ENCODE results near the gene ZNF787.
"Not testable (repeated sequence)": the region's sequence is repeated elsewhere in the genome, so short reads cannot be mapped to it uniquely, and the experiment has no call there.

ZNF787 gene

DNA sequence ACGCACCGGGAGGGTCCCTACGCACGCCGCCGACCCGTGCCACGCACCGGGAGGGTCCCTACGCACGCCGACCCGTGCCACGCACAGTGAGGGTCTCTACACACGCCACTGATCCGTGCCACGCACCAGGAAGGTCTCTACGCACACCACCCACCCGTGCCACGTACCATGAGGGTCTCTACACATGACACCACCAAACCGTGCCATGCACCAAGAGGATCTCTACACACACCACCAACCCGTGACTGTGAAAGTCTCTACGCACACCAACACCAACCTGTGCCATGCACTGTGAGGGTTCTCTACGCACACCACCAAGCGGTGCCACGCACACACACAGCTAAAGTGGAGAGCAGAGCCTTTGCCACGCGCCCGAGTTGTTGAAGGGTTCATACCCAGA lies 16.7 kb downstream of the ZNF787 start:
- no peak for DNase-seq (ENCODE audit: low read depth)

DNA sequence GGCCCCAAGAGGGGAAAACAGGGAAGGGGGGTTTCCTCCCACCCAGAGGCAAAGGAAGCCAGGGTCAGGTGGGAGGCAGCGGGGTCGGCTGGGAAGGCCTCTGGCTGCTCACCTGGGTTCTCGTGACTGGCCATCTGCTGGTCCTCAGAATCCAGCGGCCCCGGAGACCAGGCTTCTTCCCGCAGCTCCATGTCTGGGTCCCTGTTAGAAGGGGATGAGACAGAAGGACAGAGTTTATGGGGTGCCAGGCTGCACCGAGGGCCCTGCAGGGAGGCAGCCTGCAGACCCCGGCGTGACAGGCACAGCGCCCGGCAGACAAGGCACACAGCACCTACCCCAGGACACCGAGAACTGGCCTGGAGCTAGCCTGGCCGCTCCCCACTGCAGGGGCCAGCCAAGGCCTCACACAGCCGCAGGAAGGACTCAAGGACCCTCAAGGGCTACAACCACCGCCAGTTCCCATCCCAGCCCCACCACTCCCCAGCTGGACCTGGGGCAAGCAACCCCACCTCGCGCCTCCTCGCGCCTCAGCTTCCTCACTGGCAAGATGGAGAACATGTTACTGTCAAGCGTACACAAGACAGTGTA lies 18.0 kb downstream of the ZNF787 start:
- no peak for DNase-seq (ENCODE audit: low read depth)

DNA sequence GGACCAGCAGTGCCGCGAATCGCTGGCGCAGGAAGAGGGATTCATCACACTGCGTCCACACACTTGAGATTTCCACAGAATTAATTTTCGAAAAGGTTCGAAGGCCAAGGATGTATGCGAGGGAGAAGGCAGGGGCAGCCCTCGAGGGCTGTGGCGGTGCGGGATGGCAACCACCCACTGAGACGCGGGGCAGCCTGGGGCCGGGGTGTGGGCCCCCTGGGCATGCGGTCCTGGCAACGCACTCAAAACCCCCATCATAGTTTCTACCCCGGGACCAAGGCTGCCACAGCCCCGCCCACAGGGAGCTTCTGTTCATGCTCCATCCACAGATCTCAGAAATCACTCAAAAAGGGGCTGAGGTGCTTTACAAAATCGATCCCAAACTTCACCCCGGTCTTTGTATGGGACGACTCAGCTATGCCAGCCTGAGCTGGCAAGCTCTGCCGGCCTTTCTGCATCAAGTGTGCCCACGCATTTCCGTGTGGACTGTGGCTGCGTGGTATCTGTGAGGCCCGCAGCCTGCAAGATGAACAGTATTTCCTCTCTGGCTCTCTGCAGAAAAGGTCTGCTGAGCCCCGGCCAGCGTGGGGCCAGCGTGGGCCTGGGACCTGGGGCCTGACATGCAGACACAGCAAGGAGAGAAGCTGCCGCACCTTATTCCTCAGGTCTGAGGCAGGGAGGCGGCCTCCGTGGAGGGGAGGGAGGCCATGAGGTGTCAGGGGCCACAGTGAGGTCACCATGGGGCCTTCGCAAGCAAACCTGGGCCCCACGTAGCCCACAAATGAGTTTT lies 19.2 kb downstream of the ZNF787 start:
- DNase-seq (ENCODE audit: low read depth), result no peak

DNA sequence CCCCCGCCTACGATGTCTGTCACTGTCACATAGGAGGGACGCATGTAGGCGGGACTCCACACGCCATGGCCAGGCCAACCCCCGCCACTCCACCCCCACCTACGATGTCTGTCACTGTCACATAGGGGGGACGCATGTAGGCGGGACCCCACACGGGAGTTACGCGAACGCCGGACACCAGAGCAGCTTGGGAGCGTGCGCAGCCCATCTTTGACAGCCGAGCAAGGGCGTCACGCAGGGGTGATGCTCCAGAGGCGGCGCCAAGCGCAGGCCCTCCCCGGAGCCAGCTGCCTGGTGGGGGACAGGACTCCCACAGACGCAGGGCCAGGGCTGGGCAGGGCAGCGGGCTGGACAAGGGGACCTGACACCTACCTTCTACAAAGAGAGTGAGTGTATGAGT lies 20.0 kb downstream of the ZNF787 start:
- no peak for DNase-seq (ENCODE audit: low read depth)

DNA sequence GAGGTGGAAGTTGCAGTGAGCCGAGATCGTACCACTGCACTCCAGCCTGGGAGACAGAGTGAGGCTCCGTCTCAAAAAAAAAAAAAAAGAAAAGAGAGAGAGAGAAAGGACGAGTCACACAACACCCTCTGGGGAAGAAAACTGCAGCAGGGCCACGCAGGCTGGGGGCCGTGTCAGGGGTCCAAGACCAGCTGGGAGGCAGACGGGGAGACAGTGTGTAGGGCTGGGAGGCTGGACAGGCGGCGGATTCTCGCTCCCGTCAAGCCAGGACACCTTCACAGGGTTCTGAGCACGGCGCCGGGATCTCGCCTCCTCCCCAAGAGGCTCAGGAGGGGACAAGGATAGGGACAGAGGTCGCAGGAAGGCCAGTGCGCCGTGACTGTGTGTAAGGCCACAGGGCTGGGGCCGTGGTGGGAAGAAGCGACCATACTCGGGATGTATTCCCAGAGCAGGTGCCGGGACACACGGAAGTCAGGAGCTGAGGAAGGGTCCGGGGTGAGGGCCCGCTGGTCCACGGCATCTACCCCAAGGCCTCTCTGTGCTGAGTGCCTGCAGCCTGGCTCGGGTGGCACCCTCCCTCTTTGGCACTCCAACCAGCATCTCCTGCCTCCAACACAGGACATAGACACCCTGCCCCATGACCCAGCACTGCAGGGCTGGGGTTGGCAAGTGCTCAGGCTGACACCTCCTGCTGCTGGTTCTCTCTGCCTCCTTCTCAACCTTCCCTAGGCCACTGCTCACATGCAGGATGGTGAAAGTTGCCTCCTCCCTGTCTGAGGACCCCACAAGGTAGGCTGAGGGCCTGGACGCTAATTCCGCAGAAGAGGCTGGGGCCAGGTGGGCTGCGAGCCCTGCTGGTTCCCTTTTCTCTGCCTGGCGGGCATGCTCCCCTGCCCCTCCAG lies 21.2 kb downstream of the ZNF787 start:
- no peak for DNase-seq (ENCODE audit: low read depth)

DNA sequence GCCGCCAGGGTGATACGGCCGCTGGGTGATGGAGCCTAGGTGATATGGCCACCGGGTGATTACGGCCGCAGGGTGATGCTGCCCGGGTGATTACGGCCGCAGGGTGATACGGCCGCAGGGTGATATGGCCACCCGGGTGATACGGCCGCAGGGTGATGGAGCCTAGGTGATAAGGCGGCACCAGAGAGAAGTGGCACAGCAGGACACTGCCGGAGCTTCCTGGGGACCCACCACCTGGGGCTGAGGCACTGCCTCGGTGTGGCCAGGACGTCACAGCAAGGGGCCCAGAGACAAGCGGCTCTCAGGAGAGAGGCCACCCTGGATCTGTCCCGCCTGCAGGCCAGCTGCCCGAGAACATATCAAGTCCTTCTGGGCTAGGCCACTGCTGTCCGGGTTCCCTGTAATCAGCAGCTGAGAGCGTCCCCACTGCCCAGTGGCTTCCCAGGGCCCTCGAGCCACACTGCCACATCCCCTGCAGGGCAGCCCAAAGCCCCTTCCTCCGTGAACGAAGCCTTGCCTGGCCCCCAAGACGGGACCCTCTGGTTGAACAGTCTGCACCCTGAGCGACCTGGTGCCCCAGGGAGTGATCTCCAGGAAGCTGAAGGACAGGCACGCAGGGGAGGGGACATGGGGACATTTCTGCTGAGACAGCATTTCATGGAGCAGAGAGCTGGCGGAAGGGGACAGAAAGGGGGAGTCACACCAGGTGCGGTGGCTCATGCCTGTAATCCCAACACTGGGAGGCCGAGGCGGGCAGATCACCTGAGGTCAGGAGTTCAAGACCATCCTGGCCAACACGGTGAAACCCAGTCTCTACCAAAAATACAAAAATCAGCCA lies 22.1 kb downstream of the ZNF787 start:
- DNase-seq (ENCODE audit: low read depth), result no peak

DNA sequence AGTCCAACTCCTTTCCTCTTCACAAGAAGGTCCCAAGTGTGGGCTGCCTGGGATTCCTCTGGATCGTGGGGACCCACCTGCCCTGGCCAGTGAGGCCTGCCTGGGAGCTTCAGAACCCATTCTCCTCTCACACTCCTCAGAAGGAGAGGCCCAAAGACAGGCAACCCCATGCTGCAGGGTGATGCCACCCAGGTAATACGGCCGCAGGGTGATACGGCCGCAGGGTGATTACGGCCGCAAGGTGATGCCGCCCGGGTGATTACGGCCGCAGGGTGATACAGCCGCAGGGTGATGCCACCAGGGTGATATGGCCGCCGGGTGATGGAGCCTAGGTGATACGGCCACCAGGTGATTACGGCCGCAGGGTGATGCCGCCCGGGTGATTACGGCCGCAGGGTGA lies 22.9 kb downstream of the ZNF787 start:
- not testable (repeated sequence) for DNase-seq (ENCODE audit: low read depth)

DNA sequence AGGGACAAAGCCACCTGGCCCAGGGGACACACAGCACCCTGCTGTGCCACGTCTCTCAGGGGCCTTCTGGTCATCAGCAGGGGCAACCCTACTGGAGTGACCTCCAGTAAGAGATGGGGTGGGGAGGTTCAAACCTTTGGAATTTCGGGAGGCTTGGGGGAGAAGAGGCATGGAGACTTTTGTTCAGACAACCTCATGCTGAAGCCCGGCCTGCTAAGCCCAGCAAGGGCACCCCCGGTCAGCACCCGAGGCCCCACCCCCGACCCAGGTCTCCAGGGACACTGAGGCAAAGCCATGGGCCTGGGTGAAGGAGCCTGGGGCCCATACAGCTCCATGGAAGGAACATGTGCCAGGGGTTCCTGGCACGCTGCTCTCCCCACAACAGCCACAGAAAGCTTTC lies 23.3 kb downstream of the ZNF787 start:
- no peak for DNase-seq (ENCODE audit: low read depth)

DNA sequence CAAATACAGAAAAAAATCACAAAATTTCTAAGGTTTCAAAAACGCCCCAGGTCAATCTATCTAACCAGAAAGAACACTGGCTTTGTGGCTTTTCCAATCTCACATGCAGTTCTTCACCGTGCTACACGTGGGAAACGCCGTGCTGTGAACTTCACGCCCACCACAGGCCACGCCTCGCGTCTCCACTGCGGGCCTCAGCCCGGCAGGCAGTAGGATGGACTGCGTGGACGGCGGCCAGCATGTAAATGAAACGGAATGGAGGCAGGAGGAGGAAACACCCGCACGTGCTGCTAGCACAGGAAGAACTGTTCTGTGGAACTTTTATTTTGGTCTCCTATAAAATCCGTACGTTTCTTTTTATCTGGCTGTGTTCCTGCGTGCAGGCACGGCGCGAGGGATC lies 23.8 kb downstream of the ZNF787 start:
- no peak for DNase-seq (ENCODE audit: low read depth)

DNA sequence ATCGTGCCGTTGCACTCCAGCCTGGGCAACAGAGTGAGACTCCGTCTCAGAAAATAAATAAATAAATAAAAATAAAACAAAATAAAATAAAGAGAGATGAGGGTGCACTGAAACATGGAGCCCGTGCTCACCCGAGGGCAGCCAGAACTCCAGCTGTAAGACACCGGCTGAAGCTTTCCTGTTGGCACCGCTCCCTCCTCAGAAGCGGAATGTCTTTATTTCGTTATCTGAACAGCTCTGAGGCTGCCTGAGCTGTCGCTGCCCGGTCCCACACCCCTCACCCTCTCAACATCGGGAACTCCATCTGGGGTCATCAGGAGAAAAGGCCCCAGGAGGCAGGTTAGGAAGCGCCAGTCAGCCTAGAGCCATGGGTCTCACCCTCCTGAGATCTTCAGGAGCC lies 24.4 kb downstream of the ZNF787 start:
- no peak for DNase-seq (ENCODE audit: low read depth)

DNA sequence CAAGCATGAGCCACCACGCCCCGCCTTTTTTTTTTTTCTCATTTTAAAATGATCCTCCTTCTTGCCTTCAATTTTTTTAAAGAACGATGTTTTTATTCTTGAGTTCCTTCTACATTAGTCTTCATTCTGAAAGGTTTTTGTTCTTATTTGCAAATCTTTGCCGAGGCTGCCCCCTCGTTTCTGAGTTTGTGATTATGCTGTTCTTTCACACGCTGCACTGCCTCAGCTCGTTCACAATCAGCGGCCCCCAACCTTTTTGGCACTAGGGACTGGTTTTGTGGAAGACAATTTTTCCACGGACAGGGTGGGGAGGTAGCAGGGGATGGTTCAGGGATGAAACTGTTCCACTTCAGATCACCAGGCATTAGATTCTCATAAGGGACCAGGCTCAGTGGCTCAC lies 26.6 kb downstream of the ZNF787 start:
- no peak for DNase-seq (ENCODE audit: low read depth)

DNA sequence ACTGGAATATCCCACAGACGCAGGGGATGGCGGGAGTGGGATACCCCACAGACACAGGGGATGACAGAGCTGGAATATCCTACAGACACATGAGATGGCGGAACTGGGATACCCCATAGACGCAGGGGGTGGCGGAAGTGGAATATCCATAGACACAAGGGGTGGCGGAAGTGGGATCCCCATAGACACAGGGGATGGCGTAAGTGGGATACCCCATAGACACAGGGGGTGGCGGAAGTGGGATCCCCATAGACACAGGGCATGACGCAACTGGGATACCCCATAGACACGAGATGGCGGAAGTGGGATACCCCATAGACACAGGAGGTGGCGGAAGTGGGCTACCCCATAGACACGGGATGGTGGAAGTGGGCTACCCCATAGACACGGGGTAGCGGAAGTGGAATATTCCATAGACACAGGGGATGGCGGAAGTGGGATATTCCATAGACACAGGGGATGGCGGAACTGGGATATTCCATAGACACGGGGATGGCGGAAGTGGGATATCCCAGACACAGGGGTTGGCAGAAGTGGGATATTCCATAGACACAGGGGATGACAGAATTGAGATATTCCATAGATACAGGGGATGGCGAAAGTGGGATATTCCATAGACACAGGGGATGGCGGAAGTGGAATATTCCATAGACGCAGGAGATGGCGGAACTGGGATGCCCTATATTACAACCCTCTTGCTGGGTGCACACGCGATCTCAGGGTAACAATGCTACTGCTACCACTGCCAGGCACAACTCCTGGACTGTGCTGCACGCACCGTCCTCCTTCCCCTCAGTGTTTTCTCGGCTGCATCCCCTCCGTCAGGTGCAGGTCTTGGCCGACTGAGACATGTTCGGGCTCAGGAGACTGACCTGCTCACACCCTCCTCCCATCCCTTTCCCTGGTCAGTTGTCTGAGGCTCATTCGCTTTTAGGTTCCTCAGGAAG lies 28.1 kb downstream of the ZNF787 start:
- no peak for DNase-seq (ENCODE audit: low read depth)

DNA sequence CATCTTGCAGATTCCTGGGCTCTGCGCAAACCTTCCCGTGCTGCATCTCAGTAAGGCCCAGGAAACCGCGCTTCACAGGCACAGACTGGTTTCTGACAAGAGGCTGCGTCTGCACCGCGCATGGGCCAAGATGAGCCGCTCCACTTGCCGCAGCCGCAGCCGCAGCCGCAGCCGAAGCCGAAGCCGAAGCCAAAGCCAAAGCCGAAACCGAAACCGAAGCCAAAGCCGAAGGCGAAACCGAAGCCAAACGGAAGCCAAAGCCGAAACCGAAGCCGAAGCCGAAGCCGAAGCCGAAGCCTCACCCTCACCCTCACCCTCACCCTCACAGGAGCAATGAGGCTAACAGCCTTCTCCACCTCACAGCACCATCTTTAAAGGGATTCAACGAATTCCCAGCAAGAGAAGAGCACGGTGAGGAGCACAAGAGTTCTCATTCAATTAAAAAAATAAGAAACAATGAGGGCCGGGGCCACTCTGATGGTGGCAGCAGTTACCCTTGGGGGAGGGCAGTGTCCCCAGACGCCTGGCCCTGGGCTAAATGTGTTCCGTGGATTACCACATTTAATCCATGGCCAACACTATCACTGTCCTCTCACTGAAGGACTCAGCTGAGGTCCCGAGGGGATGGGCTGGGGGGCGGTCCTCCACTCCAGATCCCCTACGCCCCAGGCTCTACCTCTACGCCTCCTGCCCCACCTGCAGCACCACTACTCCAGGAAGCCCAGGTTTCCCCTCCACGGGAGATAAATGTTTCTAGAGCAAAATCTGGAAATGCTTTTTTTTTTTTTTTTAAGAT lies 29.1 kb downstream of the ZNF787 start:
- no peak for DNase-seq (ENCODE audit: low read depth)

DNA sequence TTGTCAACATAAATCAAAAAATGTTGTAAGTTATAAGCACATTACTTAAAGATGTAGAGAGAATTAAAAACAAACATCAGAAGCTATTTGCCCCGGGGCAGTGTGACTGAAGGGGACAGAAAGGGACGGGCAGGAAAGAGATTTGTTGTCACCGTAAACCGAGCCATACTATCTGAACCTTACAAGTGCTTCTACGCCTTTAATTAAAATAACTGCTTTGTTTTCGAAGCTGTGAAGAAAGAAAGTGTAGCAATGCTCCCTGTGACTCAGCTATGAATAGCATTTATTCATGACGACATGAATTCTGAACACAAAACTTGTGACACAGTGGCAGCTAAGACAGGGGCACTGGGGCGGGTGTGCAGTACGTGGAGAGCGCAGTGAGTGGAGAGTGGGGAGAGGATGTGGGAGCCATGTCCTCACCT lies 30.0 kb downstream of the ZNF787 start:
- DNase-seq (ENCODE audit: low read depth), result no peak

DNA sequence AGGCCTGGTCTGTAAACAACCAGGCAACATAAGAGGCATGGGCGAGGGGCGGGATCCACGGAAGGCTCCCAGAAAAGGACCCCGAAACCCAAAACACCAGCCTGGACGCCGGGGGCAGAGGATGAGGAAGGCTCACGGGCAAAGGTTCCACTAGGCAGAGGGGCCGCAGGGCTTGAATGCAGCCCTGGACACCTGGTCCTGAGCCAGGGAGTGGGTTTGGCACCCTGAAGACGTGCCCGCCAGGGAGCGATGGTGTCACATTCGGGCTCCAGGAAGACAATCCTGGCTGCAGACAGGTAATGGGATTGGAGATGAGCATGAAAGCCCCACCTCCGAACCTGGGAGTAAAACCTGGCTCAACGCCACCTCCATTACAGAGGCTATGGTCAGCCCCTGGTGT lies 31.8 kb downstream of the ZNF787 start:
- DNase-seq (ENCODE audit: low read depth), result no peak

DNA sequence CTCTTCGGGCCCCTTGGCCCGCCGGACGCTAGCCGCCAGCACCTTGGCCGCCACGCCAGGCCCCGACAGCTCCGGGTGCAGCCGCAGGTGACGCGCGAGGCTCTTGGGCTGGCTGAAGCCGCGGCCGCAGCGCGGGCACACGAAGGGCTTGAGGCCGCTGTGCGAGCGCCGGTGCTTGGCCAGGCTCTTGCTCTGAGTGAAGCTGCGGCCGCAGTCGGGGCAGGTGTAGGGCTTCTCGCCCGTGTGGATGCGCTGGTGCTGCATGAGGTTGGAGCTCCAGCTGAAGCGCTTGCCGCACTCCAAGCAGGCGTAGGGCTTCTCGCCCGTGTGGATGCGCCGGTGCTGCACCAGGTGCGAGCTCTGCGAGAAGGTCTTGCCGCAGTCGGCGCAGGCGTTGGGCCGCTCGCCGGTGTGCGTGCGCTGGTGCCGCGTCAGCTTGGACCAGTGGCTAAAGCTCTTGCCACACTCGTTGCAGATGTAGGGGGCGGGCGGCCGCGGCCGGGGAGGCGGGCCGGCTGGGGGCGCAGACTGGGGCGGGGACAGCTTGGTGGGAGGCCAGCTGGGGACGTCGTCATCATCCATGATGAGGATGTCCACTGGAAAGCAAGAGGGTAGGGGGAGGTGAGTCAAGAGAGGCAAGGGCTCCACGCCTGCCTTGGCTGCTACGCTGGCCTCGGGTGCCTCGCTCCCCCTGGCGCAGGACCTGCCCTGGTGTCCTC lies 32.4 kb downstream of the ZNF787 start:
- DNase-seq (ENCODE audit: low read depth), result no peak

DNA sequence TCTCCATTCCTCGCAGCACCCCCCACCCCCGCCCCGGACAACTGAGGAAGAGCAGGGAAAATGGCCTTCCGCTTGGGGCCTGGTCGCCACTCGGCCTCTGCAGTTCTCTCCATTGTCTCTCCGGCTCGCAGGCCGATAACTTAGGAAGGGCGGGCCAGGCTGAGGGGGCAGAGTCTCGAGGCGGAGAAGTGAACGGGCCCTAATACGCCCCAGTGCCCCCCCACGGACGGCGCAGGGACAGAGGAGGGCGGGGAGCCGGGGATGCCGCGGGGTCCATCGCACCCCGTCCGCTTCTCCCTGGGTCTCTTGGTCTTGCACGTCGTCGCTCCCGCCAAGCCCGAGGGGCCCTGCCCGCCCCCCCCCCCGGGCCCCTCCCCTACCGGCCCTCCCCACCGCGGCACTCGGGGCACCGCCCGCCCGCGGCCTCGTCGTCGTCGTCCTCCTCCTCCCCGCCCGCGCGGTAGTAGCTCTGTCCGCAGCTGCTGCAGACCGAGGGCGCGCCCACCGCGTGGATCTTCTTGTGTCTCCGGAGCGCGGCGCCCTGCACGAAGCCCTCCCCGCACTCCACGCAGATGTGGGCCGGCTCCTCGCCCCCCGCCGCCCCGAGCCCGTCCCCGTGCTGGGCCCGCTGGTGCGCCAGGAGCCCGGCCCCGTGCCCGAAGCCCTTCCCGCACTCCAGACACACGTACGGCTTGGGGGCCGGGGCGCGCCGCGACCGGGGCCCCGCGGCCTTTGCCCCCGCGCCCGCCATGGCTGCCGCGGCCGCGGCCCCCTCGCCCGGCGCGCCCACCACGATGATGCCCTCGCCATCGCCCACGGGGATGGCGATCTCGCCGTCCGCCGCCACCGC lies 33.2 kb downstream of the ZNF787 start:
- no peak for DNase-seq (ENCODE audit: low read depth)

DNA sequence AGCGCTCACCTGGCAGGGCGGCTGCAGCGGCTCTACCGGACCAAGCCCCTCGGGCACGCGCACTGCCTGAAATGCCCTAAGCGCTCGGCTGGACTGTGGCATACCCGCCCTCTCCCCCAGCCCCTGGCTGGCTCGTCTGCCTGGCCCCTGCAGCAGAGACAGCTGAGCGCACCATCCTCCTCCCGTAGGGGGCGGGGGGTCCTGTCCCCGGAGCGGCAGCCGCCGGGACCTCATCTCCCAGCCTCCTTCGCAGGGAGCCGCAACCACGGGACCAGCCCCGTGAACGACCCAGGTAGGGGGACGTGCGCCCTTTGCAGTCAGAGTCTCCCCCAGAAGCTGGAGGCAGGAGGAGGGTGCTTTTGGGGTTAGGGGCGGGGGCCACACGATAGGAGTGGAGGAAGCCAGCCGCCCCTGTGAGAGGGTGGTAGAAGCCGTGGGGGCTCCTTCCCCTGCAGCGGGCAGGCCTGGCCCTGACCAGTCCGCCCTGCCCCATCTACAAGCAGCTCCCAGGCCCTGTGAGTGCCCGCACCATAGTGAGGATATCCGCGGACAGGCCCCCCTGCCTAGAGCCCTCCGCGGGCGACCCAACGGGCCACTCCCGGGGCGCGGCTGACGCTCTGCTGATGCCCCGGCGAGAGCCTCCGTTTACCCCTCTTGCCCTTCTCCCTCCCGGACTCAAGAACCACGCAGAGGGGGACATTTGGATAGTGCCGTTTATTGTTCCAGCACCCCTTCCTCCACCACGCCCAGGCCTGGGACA lies 34.2 kb downstream of the ZNF787 start:
- no peak for DNase-seq (ENCODE audit: low read depth)

All from stimulated activated CD8-positive, alpha-beta memory T cell treated with anti-CD3 and anti-CD28 coated beads, Interleukin-12 subunit alpha, Interleukin-12 subunit beta, amount 100 ng/mL, for 1 hour (primary cell).